ENCODE results near the gene PIK3CG.

Gene PIK3CG

DNA sequence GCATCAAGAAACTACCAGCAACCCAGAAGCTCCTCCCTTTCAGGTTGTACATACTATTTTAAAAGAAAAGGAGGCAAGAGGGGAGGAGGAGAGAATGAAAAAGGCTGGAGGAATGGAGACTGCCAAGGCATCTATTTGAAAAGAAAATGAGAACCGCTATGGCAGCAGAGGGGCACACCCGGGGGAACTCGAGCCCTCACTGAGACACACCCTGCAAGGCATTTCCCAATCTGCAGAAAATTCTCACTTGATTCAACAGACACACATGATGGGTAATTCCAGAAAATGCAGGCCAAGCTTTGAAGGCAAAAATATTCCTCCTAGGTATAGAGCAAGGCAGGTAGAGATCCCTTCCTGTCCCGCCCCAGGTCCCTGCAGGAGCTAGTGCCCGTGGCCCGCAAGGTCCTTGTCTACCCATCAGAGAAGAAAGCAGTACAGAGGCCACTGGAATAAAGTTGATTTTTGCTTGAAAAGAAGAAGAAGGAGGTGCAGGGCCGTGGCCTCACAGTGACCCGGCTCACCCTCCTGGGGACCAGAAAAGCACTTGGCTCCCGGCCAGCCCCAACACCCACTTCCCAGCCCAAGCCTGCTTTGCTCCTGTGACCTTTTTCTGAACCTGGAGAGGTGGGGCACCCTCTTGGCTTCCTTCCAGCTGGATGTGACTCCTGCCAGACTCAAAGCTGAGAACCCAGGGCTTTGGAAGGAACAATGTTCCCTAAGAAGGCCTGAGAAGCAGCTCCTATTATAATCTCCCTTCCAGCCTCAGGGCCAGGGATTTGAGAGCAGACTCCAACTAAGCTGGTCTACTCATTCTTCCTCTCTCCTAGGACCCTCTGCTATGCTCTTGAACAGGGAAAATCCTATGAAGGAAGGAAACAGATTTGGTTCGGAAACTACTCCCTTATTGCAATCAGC lies 6.2 kb upstream of the PIK3CG start:
- peak; percentile 70 for DNase-seq

DNA sequence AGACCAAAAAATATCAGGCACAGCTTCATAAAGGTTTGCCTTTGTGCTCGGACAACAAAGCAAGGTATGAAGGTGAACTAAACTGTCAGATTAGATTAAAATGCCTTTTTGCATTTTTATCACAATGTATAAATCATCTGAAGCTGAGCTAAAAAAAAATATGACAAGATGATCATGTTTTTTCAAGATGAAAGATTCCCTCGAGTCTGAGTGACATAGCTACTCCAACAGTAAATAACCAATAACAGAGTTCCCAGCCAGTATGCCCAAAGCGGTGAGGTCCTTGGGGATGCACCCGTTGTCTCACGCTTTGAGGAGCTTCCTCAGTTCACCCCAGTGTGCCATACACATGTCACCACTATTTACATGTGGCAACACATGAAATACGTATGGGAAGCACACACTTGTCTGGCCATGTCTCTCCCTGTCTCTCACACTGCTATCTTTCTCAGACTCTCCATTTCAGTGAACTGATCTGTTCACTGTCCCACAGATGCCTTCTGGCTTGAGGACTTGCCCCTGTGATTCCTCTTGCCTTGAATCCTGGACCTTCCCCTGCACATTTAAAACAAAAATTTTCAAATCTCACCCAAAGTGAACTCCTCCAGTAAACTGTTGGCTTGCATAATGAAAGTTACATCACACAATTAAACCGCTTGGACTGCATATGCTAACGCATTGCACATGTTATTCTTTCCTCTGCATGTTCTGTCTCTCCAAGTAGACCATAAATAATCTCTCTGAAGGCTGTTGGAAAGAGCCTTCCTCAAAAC lies 2.6 kb upstream of the PIK3CG start:
- no peak for DNase-seq

DNA sequence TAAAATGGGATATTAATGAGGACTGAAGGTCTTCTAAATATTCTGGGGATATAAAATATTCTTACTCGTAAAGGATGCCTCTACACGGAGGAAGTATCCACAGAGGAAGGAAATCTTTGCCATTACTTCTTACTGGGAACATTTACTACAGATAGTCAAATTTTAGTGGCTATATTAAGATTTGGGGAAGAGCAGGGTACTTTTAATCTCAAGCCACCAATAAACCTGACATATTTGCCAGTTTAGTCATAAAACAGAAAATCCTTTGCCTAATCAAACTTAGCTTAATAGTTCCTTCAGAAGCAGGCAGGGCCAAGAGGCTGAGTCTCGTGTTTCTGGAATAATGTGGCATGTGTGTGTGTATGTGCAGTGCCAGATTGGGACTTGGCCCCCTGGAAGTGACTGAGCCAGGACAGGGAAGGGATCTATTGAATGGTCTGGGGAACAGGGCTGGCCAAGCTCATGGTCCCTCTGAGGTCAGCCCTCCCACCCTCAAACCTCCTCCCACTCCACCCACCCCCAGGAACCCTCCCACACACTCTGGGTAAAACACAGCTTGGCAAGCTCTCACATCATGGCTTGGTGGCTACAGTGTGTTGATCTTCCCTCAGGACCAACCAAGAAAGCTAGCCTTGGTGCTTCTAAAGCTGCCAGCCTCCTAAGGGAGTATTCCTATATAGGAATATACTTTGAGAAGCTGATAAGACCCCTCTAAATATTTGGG lies 1.6 kb upstream of the PIK3CG start:
- no peak for DNase-seq

DNA sequence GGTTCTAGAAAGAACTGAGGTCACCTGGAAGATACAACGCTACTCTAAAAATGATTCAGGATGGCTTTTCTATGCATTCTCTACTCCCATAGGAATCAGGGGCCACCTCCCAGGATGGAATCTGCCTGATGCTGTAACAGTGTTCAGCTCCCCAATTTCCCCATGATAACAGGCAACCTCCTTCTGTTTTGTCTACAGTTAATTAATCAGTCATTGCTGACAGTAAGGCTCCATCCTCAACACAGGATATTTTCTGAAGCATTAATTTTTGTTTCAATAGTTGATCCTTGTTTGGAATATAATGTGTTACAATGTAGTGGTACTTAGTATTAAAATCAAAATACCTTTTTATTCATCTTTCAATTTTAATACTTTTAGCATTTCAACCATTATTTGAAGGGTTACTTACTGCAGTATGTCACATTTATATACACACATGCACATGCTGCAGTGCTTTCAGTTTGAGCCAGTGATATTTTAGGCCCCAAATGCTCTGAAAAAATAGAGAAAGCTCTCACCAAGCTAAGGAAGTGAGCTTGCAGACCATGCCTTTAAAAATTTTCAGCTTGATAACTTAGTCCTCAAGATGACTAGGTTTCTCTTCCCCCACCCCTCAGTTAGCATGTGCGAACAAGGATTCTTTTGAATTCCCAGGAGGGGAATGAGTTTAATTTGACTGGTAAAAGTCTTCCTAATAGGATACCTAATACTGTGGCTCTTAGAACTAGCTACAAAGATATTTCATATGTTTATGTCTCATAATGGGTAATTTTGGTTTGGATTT lies 592 bp upstream of the PIK3CG start:
- DNase-seq, result no peak

DNA sequence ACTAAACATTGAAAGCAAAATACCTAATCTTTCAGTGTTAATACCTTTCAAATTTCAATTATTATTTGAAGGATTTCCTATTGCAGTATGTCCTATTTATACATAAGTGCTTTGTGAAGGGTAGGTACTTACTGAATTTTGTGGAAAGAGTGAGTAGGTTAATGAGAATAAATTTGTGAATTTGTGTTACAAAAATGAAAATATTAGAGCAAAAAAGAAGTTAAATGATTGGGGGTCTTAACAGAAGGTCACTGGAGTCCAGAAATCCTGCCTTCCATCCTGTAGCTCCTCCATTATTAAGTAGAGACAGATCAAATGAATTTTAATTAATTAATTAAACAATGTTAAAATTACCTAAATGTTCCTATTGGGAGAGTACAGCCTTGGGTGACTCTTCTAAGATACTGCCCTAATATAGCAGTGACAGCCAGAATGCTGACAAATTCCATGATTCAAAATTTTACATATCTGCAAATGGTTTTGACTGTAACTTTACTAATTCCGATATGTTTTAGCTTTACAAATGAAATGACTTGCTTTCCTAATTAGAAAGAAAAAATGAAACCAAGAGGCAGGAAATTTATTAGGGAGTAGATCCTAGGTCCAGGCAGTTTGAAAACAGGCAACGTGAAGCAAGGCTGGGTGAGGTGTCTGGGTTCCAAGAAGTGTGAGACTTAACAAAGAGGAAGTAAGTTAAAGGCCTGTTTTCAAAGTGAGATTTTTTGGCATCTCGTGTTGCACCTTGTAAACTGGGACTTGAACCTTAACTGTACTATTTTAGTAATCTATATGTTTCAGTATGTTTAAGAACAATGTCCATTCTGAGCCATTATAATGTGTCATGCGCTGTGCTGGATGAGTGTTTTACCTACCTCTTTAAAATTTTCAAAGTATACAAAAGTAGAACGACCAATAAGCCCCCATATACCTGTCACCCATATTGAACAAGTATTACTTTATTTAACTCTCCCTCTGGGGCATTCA lies 1.5 kb downstream of the PIK3CG start:
- no peak for DNase-seq

DNA sequence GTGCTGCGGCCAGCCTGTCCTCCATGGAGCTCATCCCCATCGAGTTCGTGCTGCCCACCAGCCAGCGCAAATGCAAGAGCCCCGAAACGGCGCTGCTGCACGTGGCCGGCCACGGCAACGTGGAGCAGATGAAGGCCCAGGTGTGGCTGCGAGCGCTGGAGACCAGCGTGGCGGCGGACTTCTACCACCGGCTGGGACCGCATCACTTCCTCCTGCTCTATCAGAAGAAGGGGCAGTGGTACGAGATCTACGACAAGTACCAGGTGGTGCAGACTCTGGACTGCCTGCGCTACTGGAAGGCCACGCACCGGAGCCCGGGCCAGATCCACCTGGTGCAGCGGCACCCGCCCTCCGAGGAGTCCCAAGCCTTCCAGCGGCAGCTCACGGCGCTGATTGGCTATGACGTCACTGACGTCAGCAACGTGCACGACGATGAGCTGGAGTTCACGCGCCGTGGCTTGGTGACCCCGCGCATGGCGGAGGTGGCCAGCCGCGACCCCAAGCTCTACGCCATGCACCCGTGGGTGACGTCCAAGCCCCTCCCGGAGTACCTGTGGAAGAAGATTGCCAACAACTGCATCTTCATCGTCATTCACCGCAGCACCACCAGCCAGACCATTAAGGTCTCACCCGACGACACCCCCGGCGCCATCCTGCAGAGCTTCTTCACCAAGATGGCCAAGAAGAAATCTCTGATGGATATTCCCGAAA lies 2.7 kb downstream of the PIK3CG start:
- DNase-seq, result no peak

DNA sequence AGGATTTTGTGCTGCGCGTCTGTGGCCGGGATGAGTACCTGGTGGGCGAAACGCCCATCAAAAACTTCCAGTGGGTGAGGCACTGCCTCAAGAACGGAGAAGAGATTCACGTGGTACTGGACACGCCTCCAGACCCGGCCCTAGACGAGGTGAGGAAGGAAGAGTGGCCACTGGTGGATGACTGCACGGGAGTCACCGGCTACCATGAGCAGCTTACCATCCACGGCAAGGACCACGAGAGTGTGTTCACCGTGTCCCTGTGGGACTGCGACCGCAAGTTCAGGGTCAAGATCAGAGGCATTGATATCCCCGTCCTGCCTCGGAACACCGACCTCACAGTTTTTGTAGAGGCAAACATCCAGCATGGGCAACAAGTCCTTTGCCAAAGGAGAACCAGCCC lies 3.3 kb downstream of the PIK3CG start:
- DNase-seq, result no peak

DNA sequence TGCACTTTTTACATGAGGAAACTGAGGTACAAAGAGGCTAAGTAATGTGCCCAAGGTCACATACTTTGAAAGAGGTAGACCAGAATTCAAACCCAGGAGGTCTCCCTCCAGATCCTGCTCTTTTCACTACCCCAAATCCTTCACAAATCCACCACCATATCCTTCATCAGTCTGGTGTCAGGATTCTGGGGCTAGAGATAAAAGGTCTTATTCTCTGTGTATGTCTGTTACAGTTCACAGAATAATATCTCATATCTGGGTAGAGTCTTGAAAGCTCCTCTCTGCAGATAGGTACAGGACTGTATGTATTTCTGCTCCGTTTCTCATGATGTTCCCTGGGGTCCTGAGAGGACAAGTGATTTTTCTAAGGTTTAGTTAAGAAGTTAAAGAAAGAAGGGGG lies 4.9 kb downstream of the PIK3CG start:
- DNase-seq, result no peak

DNA sequence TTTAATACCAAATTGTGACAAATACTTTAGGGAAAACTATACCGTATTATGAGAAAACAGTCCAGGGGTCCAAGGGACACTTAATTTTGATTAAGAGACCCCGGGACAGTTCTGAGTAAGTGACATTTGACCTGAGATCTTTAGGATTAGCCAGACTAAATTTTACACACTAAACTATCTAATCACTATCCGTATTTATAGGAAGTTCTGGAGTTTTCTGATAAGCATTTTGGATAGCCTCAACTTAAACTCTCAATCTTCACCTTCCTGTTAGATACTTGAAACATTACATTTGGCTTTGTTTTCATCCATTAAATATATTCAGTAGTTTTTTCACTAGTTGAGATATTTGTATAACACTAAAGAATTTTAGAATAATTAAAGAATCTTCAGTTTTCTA lies 5.4 kb downstream of the PIK3CG start:
- DNase-seq, result no peak

DNA sequence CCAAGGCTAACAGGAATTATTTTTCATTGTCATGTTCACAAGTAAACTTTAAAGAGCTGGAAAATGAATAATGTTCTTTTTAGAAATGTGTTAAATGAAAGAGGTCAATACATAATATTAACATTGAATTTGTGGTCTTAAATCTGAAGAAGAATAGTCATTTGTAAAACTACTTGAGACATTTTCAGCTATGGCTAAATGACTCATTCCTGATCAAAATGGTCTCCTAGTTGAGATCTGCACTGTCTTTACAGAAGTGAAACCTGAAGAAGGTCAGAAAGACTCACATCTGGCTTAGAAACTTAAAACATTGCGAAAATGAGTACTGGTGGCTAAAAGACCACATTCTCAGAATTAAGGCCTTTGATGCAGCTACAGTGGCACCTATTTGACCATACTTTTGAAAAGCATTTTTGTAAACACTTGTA lies 5.9 kb downstream of the PIK3CG start:
- DNase-seq, result no peak

DNA sequence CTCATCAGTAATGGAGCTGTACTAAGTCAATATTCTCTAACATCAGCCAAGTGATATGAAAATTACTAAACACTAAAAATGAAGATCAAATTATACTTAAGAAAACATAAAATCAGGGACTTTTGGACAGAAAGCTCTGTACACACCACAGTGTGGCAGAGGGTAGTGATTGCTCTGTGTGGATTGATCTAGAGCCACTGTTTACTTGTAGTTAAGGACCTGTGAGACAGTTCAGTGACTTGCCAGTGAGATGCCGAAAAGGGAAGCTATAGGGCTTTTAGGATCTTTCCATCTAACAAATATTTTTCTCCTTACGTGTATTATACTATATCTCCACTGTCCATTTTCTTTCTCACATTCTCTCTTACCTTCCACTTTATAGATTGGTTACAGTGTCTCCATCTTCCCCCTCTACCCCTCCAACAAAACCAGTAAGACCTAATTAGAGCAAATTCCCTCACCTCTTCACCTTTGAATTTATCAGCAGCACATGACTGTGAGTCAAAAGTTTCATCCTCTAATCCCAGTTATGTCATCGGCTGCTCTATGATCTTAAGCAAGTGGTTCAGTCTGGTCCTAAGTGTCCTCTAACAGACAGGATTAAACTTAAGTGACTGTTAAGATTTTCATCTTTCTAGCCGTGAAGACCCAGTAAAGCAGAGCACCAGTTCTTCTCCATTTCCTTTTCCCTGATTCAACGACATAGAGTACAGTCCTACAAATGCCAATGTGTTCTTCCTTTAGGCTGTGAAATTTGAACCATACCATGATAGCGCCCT lies 6.9 kb downstream of the PIK3CG start:
- DNase-seq, result no peak

DNA sequence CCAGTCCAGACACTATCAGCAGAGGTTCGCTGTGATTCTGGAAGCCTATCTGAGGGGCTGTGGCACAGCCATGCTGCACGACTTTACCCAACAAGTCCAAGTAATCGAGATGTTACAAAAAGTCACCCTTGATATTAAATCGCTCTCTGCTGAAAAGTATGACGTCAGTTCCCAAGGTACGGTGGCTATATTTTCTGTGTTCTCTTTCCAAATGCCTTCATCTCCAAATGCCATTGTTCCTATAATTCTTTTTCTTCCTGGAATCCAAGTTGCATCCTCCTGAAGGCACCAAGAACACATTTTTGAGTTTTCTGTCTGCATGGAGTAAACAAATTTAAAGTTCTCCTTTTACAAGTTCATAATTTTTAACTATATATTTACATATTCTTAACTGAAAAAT lies 7.7 kb downstream of the PIK3CG start:
- DNase-seq, result no peak

DNA sequence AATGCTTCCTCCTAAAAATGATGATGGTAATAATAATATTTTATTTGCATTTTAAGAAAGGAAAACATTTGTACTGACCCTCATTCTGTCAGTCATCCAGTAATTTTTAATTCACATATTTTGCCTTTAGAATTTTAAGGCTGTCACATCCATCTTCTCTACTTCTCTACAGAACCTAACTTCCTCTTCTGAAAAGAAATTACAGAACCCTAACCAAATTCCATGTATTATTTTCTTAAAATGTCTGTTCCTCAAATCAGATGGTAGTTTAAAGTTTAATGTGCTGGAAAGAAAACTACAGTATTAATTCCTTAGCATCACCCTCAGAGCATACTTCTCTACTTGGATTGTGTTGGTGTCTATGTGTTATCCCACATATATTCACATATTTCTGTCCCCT lies 9.0 kb downstream of the PIK3CG start:
- DNase-seq, result no peak

DNA sequence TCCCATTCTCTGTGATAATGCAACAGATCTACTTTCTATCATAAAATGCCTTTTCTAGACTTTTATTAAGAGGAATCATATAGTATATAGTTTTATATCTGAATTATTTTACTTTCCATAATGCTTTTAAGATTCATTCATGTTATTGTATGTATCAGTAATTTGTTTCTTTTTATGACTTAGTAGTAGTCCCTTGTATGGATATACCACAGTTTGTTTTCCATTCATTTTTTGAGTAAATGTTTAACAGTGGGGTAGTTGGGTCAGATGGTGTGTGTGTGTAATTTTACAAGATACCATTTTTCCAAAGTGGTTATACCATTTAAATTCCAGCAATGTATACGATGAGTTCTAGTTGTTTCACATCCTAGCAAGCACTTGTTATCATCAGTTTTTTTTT lies 10.4 kb downstream of the PIK3CG start:
- DNase-seq, result no peak

DNA sequence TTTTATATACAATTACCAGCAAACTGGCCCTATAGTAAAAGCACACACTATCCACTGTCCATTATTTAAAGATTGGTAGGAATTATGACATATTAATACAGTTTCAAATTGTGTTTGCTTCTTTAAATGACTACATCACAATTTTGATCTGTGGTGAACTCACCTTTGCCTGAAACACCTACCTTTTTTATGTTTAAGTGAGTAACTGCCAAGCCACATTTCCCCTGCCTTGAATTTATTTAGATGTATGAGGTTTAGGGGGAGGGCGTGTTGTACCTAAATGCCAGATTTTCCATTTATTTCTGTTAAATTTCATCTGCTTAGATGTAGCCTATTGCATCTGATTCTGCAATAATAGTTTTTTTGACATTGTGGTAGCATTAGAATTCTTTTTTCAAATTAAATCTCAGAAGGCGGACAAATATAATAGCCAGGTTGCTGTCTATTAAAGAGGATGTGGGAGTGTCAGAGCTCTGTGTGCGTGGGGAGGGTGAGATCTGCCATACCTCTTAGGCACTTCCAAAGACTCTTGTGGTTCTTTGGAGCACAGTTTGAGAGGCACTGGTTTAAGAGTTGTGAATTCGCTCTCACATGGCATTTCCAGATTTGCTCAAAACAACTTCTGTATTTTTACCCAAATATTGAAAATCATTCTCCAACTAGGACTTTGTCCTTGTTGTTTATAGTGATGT lies 13.8 kb downstream of the PIK3CG start:
- no peak for DNase-seq

DNA sequence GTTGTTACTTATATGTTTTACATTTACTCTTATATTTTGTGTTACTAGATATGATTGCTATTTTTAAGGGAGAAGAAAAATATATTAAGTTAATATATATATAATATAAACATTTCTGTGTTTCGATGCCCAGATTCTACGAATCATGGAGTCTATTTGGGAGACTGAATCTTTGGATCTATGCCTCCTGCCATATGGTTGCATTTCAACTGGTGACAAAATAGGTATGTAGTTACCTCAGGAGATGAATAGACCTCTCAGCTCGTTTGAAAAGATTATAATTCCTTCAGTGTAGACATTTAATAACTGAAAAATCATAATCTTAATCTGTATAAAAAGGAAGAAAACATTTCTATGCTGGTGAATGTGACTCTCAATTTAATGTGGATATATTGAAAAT lies 16.9 kb downstream of the PIK3CG start:
- DNase-seq, result no peak

DNA sequence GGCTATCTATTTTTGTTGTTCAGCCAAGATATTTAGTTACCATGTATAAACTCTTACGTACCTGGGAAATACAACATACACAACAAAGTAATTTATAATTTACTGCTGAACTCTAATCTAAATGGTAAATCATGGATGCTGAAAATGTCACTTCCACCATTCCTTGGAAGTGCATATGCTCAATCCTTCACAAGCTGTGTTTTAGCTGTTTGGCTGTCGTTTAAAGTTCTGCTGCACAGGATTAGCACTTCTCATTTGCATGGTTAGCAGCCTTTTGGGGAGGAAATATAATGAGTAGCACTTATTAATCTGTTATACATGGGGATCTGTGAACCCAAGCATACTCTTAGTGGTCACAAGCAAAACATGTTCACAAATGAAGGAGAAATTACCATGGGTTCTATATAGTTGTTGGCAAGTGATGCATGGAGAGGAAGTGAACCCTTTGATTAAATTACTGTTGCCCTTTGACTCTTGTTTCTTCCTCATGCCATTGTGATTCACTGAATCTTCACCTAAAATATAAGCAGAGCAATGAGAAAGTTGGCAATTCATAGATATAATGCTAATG lies 18.5 kb downstream of the PIK3CG start:
- DNase-seq, result no peak

DNA sequence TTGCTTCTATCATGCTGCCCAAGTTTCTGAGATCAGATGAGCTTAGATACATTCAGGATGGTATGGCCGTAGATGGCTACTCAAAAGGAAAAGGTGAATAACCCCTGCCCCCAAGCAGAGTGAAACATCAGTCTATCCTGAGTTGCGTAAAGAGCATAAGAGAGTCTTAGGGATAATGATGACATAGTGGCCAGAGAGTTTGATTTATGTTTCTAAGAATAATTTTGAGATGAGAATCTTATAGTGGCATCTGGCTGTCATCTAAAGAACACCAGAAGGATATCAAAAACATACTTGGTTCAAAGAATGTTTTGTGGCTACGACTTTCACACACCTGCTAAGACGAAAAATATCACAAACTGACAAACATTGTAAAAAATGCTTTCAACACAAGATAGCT lies 20.6 kb downstream of the PIK3CG start:
- DNase-seq, result no peak

DNA sequence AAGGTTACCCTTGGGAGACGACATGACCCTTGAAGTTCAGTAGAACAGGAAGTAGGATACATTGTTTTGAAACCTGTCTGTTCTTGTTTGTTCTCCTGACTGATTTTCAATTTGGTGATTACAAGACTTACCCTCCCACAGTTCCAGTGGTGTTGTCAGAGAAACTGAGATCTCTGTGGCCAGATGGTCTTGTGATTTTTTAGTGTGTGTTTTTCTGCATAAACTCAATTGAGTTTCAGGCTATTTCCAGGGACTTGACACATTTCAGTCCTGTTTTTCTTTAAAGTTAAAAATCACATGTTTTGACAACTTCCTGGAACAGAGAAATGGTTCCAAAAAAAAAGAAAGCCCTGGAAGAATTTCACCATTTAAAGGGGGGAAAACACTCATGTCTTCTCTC lies 22.3 kb downstream of the PIK3CG start:
- DNase-seq, result no peak
